Caco-2 (cell line): ENCODE measurements around the gene FAM120AOS. TPM values are rescaled to one million over a fixed set of nuclear protein-coding genes. Genes with fewer than 3 reads are reported as not detected.

Source experiments
- BruUV-seq: library from RNA; stranded (reverse); fragments of 400-500 nt; replicated peaks from 2 replicates; lab custom pipeline; 2021; lab: Mats Ljungman, UMichigan
- CTCF ChIA-PET: fragments of 300-600 bp; sonication (Branson Sonifier 250); formaldehyde crosslinking; loops from one replicate; lab custom pipeline; 2022; ENCODE audit warnings: antibody characterized with exemption; lab: Charles Lee
- POLR2A ChIA-PET: fragments of 300-600 bp; sonication (Branson Sonifier 250); formaldehyde crosslinking; loops from one replicate; lab custom pipeline; 2022; ENCODE audit warnings: antibody characterized with exemption; lab: Charles Lee
- DNase-seq, 2 experiments: peaks; one replicate each; pipeline versions ENCODE4 v3.0.0 to v3.0.0-alpha.2; 2020 to 2022
- H3K27me3 ChIP-seq: replicated peaks from 2 replicates; pipeline ENCODE4 v1.6.0; 2011; ENCODE audit warnings: low read length; ENCODE audit not compliant: control insufficient read depth, insufficient read depth
- H3K36me3 ChIP-seq: 2 replicates; pipeline ENCODE4 v1.5.1; 2011; ENCODE audit warnings: low read length; ENCODE audit not compliant: control insufficient read depth, insufficient read depth
- H3K4me1 ChIP-seq: fragments of 250-450 bp; sonication (Bioruptor Pico); 2 replicates; pipeline ENCODE4 v1.5.1; 2020; ENCODE audit warnings: mild to moderate bottlenecking
- H3K4me3 ChIP-seq: 2 replicates; pipeline ENCODE4 v1.5.1; 2011; ENCODE audit warnings: low read depth, mild to moderate bottlenecking, control low read depth, low read length
- H3K9me3 ChIP-seq: fragments of 250-450 bp; sonication (Bioruptor Pico); 2 replicates; pipeline ENCODE4 v1.5.1; 2020; ENCODE audit warnings: mild to moderate bottlenecking, moderate library complexity
- H3K27ac Mint-ChIP-seq: one replicate; pipeline ENCODE4 v1.8.0; 2022; ENCODE audit warnings: mixed read lengths; ENCODE audit not compliant: unreplicated experiment
- H3K27me3 Mint-ChIP-seq: one replicate; pipeline ENCODE4 v1.8.0; 2022; ENCODE audit warnings: mixed read lengths; ENCODE audit not compliant: insufficient read depth, unreplicated experiment
- H3K36me3 Mint-ChIP-seq: one replicate; pipeline ENCODE4 v1.8.0; 2022; ENCODE audit warnings: mild to moderate bottlenecking, mixed read lengths; ENCODE audit not compliant: insufficient read depth, unreplicated experiment
- H3K4me1 Mint-ChIP-seq: one replicate; pipeline ENCODE4 v1.8.0; 2022; ENCODE audit warnings: low read depth, mixed read lengths; ENCODE audit not compliant: unreplicated experiment
- H3K4me3 Mint-ChIP-seq: one replicate; pipeline ENCODE4 v1.8.0; 2022; ENCODE audit warnings: mild to moderate bottlenecking, moderate library complexity, mixed read lengths; ENCODE audit not compliant: unreplicated experiment
- H3K9me3 Mint-ChIP-seq: one replicate; pipeline ENCODE4 v1.8.0; 2022; ENCODE audit warnings: mixed read lengths; ENCODE audit not compliant: unreplicated experiment
- CTCF ChIP-seq, 2 experiments: fragments of 200-600 bp in 1 of 2; IDR thresholded peaks; 1 replicate in 1 of 2; 2 replicates in 1 of 2; pipeline versions ENCODE4 v1.5.1 to v1.8.0; 2011 to 2022; ENCODE audit warnings: antibody characterized with exemption in 1 of 2, control low read depth in 1 of 2, inconsistent platforms in 1 of 2, low read depth in 1 of 2, low read length in 1 of 2, mild to moderate bottlenecking in 1 of 2, moderate library complexity in 1 of 2; ENCODE audit not compliant: insufficient read depth in 1 of 2, severe bottlenecking in 1 of 2, unreplicated experiment in 1 of 2
- intact Hi-C: fragments of 100-400 bp; cut with micrococcal nuclease; formaldehyde crosslinking; loops from one replicate; pipeline ENCODE4 v1.10.0; 2022; ENCODE audit not compliant: unreplicated experiment
- total RNA-seq: library from RNA; stranded (reverse); gene quantifications from 2 replicates; pipeline ENCODE4 v1.2.3, GENCODE V29; 2022

FAM120AOS gene
- total RNA-seq, 1 experiment from 2014 or later: 36.0 TPM

- Mint-ChIP-seq H3K4me3 (peak within 1 kb of the TSS; percentile 93), H3K36me3 (peaks cover 46% of the 10 kb centered on the region), H3K4me1 (no peaks in the 10 kb centered on the region), H3K27me3 (no peaks in the 10 kb centered on the region), H3K27ac (peak within 1 kb of the TSS; percentile 74), H3K9me3 (no peaks in the 10 kb centered on the region)
- Histone ChIP-seq H3K4me3 (peak within 1 kb of the TSS; percentile 86), H3K4me1 (0 out of 2 replicates have a peak, but pooled peaks cover 4% of the 10 kb centered on the region), H3K27me3 (no peaks in the 10 kb centered on the region), H3K9me3 (no peaks in the 10 kb centered on the region), H3K36me3 (no peaks in the 10 kb centered on the region)
- peak; percentile 72 to 73 for DNase-seq
- TF ChIP-seq CTCF (IDR thresholded peaks at IDR 0.05; ENCODE audit: insufficient read depth in 1 of 2, low read depth in 1 of 2, low read length in 1 of 2, severe bottlenecking in 1 of 2, unreplicated experiment in 1 of 2): no peak
- no TSS peak for BruUV-seq
- ChIA-PET CTCF (no interaction called here), POLR2A (interaction anchor here (0.6 kb wide), 1 partner anchor 270 kb away, joined by 3 read pairs; no protein-coding TSS in a partner anchor)
- intact Hi-C loops: loop anchor here (5.0 kb wide), 1 partner anchor 139 kb away; no protein-coding TSS in a partner anchor
Observed at GRCh38 chr9:93450945-93451815, 2.2 kb downstream of the FAM120AOS start, which contains the start of gene FAM120A. FAM120A (plus strand) TSS chr9:93451685; CDS start chr9:93451916, 231 bp downstream.

- H3K4me1 ChIP-seq: peaks cover 9% of the 10 kb centered on the region; the same call in 1 of the 2 replicates
- ChIA-PET CTCF (no interaction called here), POLR2A (no interaction called here)
- Mint-ChIP-seq H3K36me3 (peaks cover 36% of the 10 kb centered on the region), H3K9me3 (no peaks in the 10 kb centered on the region), H3K4me1 (peaks cover 6% of the 10 kb centered on the region), H3K27ac (no peak overlapping the region), H3K4me3 (no peak overlapping the region), H3K27me3 (no peaks in the 10 kb centered on the region)
- H3K27me3 ChIP-seq: no peaks in the 10 kb centered on the region
- H3K36me3 ChIP-seq: no peaks in the 10 kb centered on the region
- TF ChIP-seq CTCF (IDR thresholded peaks at IDR 0.05; ENCODE audit: insufficient read depth in 1 of 2, low read depth in 1 of 2, low read length in 1 of 2, severe bottlenecking in 1 of 2, unreplicated experiment in 1 of 2): no peak
- no peaks in the 10 kb centered on the region for H3K9me3 ChIP-seq
- no peak overlapping the region for H3K4me3 ChIP-seq
- intact Hi-C loops: no loop called here
- BruUV-seq: no TSS peak
- no peak for DNase-seq
Observed at GRCh38 chr9:93447655-93448054, 5.7 kb downstream of the FAM120AOS start.

- no peak overlapping the region for H3K4me3 Mint-ChIP-seq
- Histone ChIP-seq H3K4me3 (no peak overlapping the region), H3K4me1 (peaks cover 9% of the 10 kb centered on the region; the same call in 1 of the 2 replicates), H3K27me3 (no peaks in the 10 kb centered on the region), H3K9me3 (no peaks in the 10 kb centered on the region), H3K36me3 (no peaks in the 10 kb centered on the region)
- peaks cover 7% of the 10 kb centered on the region for H3K4me1 Mint-ChIP-seq
- H3K27me3 Mint-ChIP-seq: no peaks in the 10 kb centered on the region
- DNase-seq: no peak
- intact Hi-C loops: no loop called here
- H3K27ac Mint-ChIP-seq: no peak overlapping the region
- ChIA-PET CTCF (no interaction called here), POLR2A (interaction anchor here (0.6 kb wide), 1 partner anchor 60 kb away, joined by 3 read pairs; no protein-coding TSS in a partner anchor)
- no peak for TF ChIP-seq CTCF (IDR thresholded peaks at IDR 0.05; ENCODE audit: insufficient read depth in 1 of 2, low read depth in 1 of 2, low read length in 1 of 2, severe bottlenecking in 1 of 2, unreplicated experiment in 1 of 2)
- peaks cover 36% of the 10 kb centered on the region for H3K36me3 Mint-ChIP-seq
- H3K9me3 Mint-ChIP-seq: no peaks in the 10 kb centered on the region
- BruUV-seq: no TSS peak
Observed at GRCh38 chr9:93446073-93446472, 7.3 kb downstream of the FAM120AOS start.
